ENCODE results near the gene TIMM13.

The TIMM13 gene

DNA sequence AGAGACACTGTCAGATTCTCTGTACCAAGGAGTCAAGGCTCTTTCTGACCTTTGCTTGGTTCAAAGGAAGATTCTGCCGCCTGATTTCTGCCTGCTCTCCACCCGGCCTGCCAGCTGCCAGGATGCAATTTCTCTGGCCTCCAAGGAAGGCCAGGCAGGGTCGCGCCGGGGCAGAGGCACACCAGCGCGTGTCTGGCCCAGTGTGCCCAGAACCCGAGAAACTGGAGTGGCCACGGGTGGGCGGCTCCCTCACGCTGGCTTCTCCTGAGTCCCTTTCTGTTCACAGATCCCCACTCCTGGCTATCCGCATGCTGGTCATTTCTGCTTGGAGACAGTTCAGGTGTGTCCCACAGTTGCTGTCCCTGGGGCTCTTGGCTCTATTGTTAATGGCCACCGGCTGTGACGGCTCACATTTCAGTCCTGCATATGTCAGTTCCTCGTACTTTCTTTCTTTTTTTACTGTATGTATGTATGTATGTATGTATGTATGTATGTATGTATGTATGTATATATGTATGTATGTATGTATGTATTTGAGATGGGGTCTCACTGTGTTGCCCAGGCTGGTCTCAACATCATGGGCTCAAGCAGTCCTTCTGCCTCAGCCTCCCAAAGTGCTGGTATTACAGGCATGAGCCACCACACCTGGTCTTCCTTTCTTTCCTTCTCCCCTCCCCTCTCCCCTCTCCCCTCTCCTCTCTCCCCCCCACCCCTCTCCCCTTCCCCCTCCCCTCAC is 50.4 kb downstream of the TIMM13 start:
- DNase-seq = no peak

All from NCI-H2029 treated with DMSO at 0.1 percent for 48 hours (cell line).